ENCODE results near the gene UBIAD1. TPM values are rescaled to one million over a fixed set of nuclear protein-coding genes. Genes with fewer than 3 reads are reported as not detected.

UBIAD1 gene, protein sequence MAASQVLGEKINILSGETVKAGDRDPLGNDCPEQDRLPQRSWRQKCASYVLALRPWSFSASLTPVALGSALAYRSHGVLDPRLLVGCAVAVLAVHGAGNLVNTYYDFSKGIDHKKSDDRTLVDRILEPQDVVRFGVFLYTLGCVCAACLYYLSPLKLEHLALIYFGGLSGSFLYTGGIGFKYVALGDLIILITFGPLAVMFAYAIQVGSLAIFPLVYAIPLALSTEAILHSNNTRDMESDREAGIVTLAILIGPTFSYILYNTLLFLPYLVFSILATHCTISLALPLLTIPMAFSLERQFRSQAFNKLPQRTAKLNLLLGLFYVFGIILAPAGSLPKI
- total RNA-seq (ENCODE audit: unreplicated experiment) = 22.7 TPM
- long read RNA-seq, partial matches to known transcripts = 0 of 5 reads
- long read RNA-seq, other reads (novel, unspliced or antisense) = 1 of 5 reads

- H3K9me3 Mint-ChIP-seq (ENCODE audit: unreplicated experiment) = peaks cover 4% of the 10 kb centered on the region
- no peaks in the 10 kb centered on the region for H3K36me3 Mint-ChIP-seq (ENCODE audit: unreplicated experiment)
- TF ChIP-seq CTCF (IDR thresholded peaks at IDR 0.05; ENCODE audit: partially characterized antibody, unreplicated experiment) = no peak
- peaks cover 5% of the 10 kb centered on the region for H3K4me1 Mint-ChIP-seq (ENCODE audit: low read depth, unreplicated experiment)
- peak; percentile 90 for DNase-seq
- H3K27ac Mint-ChIP-seq (ENCODE audit: unreplicated experiment) = peak within 1 kb of the TSS; percentile 90
- H3K27me3 Mint-ChIP-seq (ENCODE audit: unreplicated experiment) = peaks cover 4% of the 10 kb centered on the region
- peak within 1 kb of the TSS; percentile 93 for H3K4me3 Mint-ChIP-seq (ENCODE audit: unreplicated experiment)
Observed at GRCh38 chr1:11272832-11273594, at the start of gene UBIAD1. TSS of gene UBIAD1 (plus strand) at chr1:11273198. CDS start at chr1:11273532, 334 bp downstream.

- no peak for DNase-seq
- Mint-ChIP-seq H3K4me1 (ENCODE audit: low read depth, unreplicated experiment) (no peaks in the 10 kb centered on the region), H3K27ac (ENCODE audit: unreplicated experiment) (no peak overlapping the region), H3K27me3 (ENCODE audit: unreplicated experiment) (no peaks in the 10 kb centered on the region), H3K36me3 (ENCODE audit: unreplicated experiment) (no peaks in the 10 kb centered on the region), H3K4me3 (ENCODE audit: unreplicated experiment) (no peak overlapping the region), H3K9me3 (ENCODE audit: unreplicated experiment) (no peaks in the 10 kb centered on the region)
- TF ChIP-seq CTCF (IDR thresholded peaks at IDR 0.05; ENCODE audit: partially characterized antibody, unreplicated experiment) = no peak
Observed at GRCh38 chr1:11227106-11228077, 45.6 kb upstream of the UBIAD1 start.

- H3K36me3 Mint-ChIP-seq (ENCODE audit: unreplicated experiment) = no peaks in the 10 kb centered on the region
- no peak overlapping the region for H3K4me3 Mint-ChIP-seq (ENCODE audit: unreplicated experiment)
- H3K27me3 Mint-ChIP-seq (ENCODE audit: unreplicated experiment) = no peaks in the 10 kb centered on the region
- TF ChIP-seq CTCF (IDR thresholded peaks at IDR 0.05; ENCODE audit: partially characterized antibody, unreplicated experiment) = no peak
- no peaks in the 10 kb centered on the region for H3K4me1 Mint-ChIP-seq (ENCODE audit: low read depth, unreplicated experiment)
- H3K27ac Mint-ChIP-seq (ENCODE audit: unreplicated experiment) = no peak overlapping the region
- no peaks in the 10 kb centered on the region for H3K9me3 Mint-ChIP-seq (ENCODE audit: unreplicated experiment)
- DNase-seq = no peak
Observed at GRCh38 chr1:11229203-11229602, 43.8 kb upstream of the UBIAD1 start.

- DNase-seq = no peak
- H3K27ac Mint-ChIP-seq (ENCODE audit: unreplicated experiment) = no peak overlapping the region
- no peaks in the 10 kb centered on the region for H3K27me3 Mint-ChIP-seq (ENCODE audit: unreplicated experiment)
- peaks cover under 1% of the 10 kb centered on the region for H3K4me1 Mint-ChIP-seq (ENCODE audit: low read depth, unreplicated experiment)
- peaks cover under 1% of the 10 kb centered on the region for H3K9me3 Mint-ChIP-seq (ENCODE audit: unreplicated experiment)
- no peak overlapping the region for H3K4me3 Mint-ChIP-seq (ENCODE audit: unreplicated experiment)
- H3K36me3 Mint-ChIP-seq (ENCODE audit: unreplicated experiment) = no peaks in the 10 kb centered on the region
- TF ChIP-seq CTCF (IDR thresholded peaks at IDR 0.05; ENCODE audit: partially characterized antibody, unreplicated experiment) = no peak
Observed at GRCh38 chr1:11233208-11233607, 39.8 kb upstream of the UBIAD1 start.

Data from glutamatergic neuron (in vitro differentiated cells).